Left ventricle myocardium superior (tissue), 1 donor: ENCODE results near the gene PCSK1N. TPM values are rescaled to one million over a fixed set of nuclear protein-coding genes. Genes with fewer than 3 reads are reported as not detected.

ENCODE experiments used
- total RNA-seq: library from RNA; stranded (reverse); fragmentation: NEBNext Ultra II Directional; extraction: Animal tissue kit (Norgen Biotek cat#: 25700); gene quantifications from one replicate; pipeline ENCODE4 v1.2.1, GENCODE V29; 2021
- donor health status: DM: no; HTN: yes; CAD: no; lungs with severe emphysema.

Gene PCSK1N
- total RNA-seq, 1 donor from 2014 or later = 0.32 TPM

Other genes starting within 250 kb of the PCSK1N start
- 164 TPM for gene WDR13, start 238.1 kb downstream of the PCSK1N start, total RNA-seq
- gene WAS, start 151.8 kb downstream of the PCSK1N start, total RNA-seq = 2.6 TPM
- 2.4 TPM for gene SUV39H1, start 138.9 kb downstream of the PCSK1N start, total RNA-seq
- gene GLOD5, start 73.9 kb downstream of the PCSK1N start, total RNA-seq = not detected
- not detected for gene GATA1, start 49.0 kb downstream of the PCSK1N start, total RNA-seq
- 44.4 TPM for gene HDAC6, start 33.5 kb downstream of the PCSK1N start, total RNA-seq
- gene ERAS, start 9.1 kb downstream of the PCSK1N start, total RNA-seq = not detected
- 77.9 TPM for gene TIMM17B, start 62.2 kb upstream of the PCSK1N start, total RNA-seq
- 64.5 TPM for gene PQBP1, start 62.3 kb upstream of the PCSK1N start, total RNA-seq
- 15.7 TPM for gene SLC35A2, start 76.0 kb upstream of the PCSK1N start, total RNA-seq
- 3.9 TPM for gene PIM2, start 83.4 kb upstream of the PCSK1N start, total RNA-seq
- 18.9 TPM for gene OTUD5, start 122.0 kb upstream of the PCSK1N start, total RNA-seq
- 0.47 TPM for gene KCND1, start 136.2 kb upstream of the PCSK1N start, total RNA-seq
- 18.1 TPM for gene GRIPAP1, start 166.7 kb upstream of the PCSK1N start, total RNA-seq
- gene TFE3, start 207.7 kb upstream of the PCSK1N start, total RNA-seq = 18.5 TPM
- 1.7 TPM for gene CCDC120, start 223.4 kb upstream of the PCSK1N start, total RNA-seq
- gene PRAF2, start 238.4 kb upstream of the PCSK1N start, total RNA-seq = 6.3 TPM
- 65.4 TPM for gene WDR45, start 244.3 kb upstream of the PCSK1N start, total RNA-seq